GM23338 (cell line): ENCODE results near the gene KPTN. TPM values are rescaled to one million over a fixed set of nuclear protein-coding genes. Genes with fewer than 3 reads are reported as not detected.

Experiments used
- ATAC-seq: fragments of 200-7000 bp; cut with Tn5 transposase; 3 replicates; pipeline ENCODE4 v1.9.1; 2020
- DNase-seq: peaks from one replicate; pipeline ENCODE4 v3.0.0-alpha.2; 2015; ENCODE audit warnings: low spot score
- H2AFZ ChIP-seq: fragments of 200-600 bp; sonication (generic); 2 replicates; pipeline ENCODE4 v1.8.0; 2016; ENCODE audit warnings: antibody characterized with exemption, mild to moderate bottlenecking, moderate library complexity
- H3F3A ChIP-seq: fragments of 200-600 bp; sonication (generic); replicated peaks from 2 replicates; pipeline ENCODE4 v1.8.0; 2017; ENCODE audit warnings: antibody characterized with exemption, mixed run types, low read depth
- H3K27ac ChIP-seq: fragments of 200-600 bp; sonication (generic); 2 replicates; pipeline ENCODE4 v1.6.1; 2016; ENCODE audit warnings: low read depth
- H3K27me3 ChIP-seq: fragments of 200-600 bp; sonication (generic); 2 replicates; pipeline ENCODE4 v1.8.0; 2016; ENCODE audit warnings: mild to moderate bottlenecking, mixed run types, moderate library complexity; ENCODE audit not compliant: insufficient read depth
- H3K36me3 ChIP-seq: fragments of 200-600 bp; sonication (generic); 2 replicates; pipeline ENCODE4 v1.8.0; 2016; ENCODE audit warnings: mild to moderate bottlenecking; ENCODE audit not compliant: insufficient read depth
- H3K4me1 ChIP-seq: fragments of 200-600 bp; sonication (generic); 2 replicates; pipeline ENCODE4 v1.8.0; 2016; ENCODE audit warnings: mild to moderate bottlenecking, moderate library complexity; ENCODE audit not compliant: insufficient read depth
- H3K4me2 ChIP-seq: fragments of 200-600 bp; sonication (generic); 2 replicates; pipeline ENCODE4 v1.7.1; 2017; ENCODE audit warnings: mixed run types
- H3K4me3 ChIP-seq: fragments of 200-600 bp; sonication (generic); 2 replicates; pipeline ENCODE4 v1.6.1; 2016; ENCODE audit warnings: mixed run types
- H3K79me2 ChIP-seq: fragments of 200-600 bp; sonication (generic); replicated peaks from 2 replicates; pipeline ENCODE4 v1.8.0; 2017; ENCODE audit warnings: mild to moderate bottlenecking; ENCODE audit not compliant: insufficient read depth
- H3K9me2 ChIP-seq: fragments of 200-600 bp; sonication (generic); 2 replicates; pipeline ENCODE4 v1.8.0; 2017; ENCODE audit not compliant: insufficient read depth
- H4K20me1 ChIP-seq: fragments of 200-600 bp; sonication (generic); replicated peaks from 2 replicates; pipeline ENCODE4 v1.8.0; 2017; ENCODE audit warnings: mild to moderate bottlenecking; ENCODE audit not compliant: insufficient read depth
- H3K27ac Mint-ChIP-seq: 2 replicates; pipeline ENCODE4 v1.8.0; 2020; ENCODE audit warnings: inconsistent platforms, mild to moderate bottlenecking, moderate library complexity, mixed read lengths
- H3K27me3 Mint-ChIP-seq: 3 replicates; pipeline ENCODE4 v1.8.0; 2022; ENCODE audit warnings: low read depth, mild to moderate bottlenecking, moderate library complexity, mixed read lengths, inconsistent platforms; ENCODE audit not compliant: insufficient read depth, poor library complexity
- H3K36me3 Mint-ChIP-seq: 3 replicates; pipeline ENCODE4 v1.8.0; 2021; ENCODE audit warnings: low read depth, mild to moderate bottlenecking, inconsistent platforms, moderate library complexity, mixed read lengths
- H3K4me1 Mint-ChIP-seq: 3 replicates; pipeline ENCODE4 v1.8.0; 2020; ENCODE audit warnings: mild to moderate bottlenecking, inconsistent platforms, mixed read lengths
- H3K4me3 Mint-ChIP-seq: 3 replicates; pipeline ENCODE4 v1.8.0; 2021; ENCODE audit warnings: moderate library complexity, mild to moderate bottlenecking, inconsistent platforms, mixed read lengths
- H3K9me3 Mint-ChIP-seq: 3 replicates; pipeline ENCODE4 v1.8.0; 2020; ENCODE audit warnings: moderate library complexity, mild to moderate bottlenecking, inconsistent platforms, mixed read lengths
- CREB1 ChIP-seq: fragments of 250-450 bp; sonication (Bioruptor Pico); IDR thresholded peaks from 2 replicates; pipeline ENCODE4 v1.5.0; 2020; ENCODE audit warnings: low read depth, mild to moderate bottlenecking, moderate library complexity
- EZH2 ChIP-seq: fragments of 200-600 bp; sonication (generic); IDR thresholded peaks from one replicate; pipeline ENCODE4 v1.8.0; 2017; ENCODE audit warnings: antibody characterized with exemption, mild to moderate bottlenecking, low read depth; ENCODE audit not compliant: unreplicated experiment
- EZH2phosphoT487 ChIP-seq: fragments of 200-600 bp; sonication (generic); IDR thresholded peaks from one replicate; pipeline ENCODE4 v1.8.1; 2018; ENCODE audit warnings: antibody characterized with exemption; ENCODE audit not compliant: unreplicated experiment
- JUNB ChIP-seq: IDR thresholded peaks from one replicate; pipeline ENCODE4 v1.6.1; 2016; ENCODE audit warnings: antibody characterized with exemption; ENCODE audit not compliant: unreplicated experiment
- NANOG ChIP-seq: IDR thresholded peaks from 2 replicates; pipeline ENCODE4 v1.6.1; 2016; ENCODE audit warnings: antibody characterized with exemption, borderline replicate concordance
- POLR2AphosphoS5 ChIP-seq: IDR thresholded peaks from 2 replicates; pipeline ENCODE4 v1.6.1; 2016; ENCODE audit warnings: antibody characterized with exemption, low read depth
- STAT1 ChIP-seq: IDR thresholded peaks from one replicate; pipeline ENCODE4 v1.6.1; 2016; ENCODE audit warnings: antibody characterized with exemption; ENCODE audit not compliant: unreplicated experiment
- ZNF114 ChIP-seq: fragments of 250-450 bp; sonication (Bioruptor Pico); IDR thresholded peaks from 2 replicates; pipeline ENCODE4 v1.5.0; 2020; ENCODE audit warnings: mild to moderate bottlenecking, moderate library complexity
- ZNF331 ChIP-seq: fragments of 250-450 bp; sonication (Bioruptor Pico); IDR thresholded peaks from 2 replicates; pipeline ENCODE4 v1.5.0; 2020; ENCODE audit warnings: low read depth, mild to moderate bottlenecking, moderate library complexity
- polyA plus RNA-seq: library from polyadenylated mRNA; unstranded; fragments of >200 nt; fragmentation: Nextera tagmentation; extraction: Ambion mirVana; gene quantifications from 2 replicates; pipeline ENCODE4 v1.2.1, GENCODE V29; 2016
- total RNA-seq: library from RNA; depleted of rRNA; stranded (reverse); fragments of >200 nt; shearing (Covaris generic); gene quantifications from 2 replicates; pipeline ENCODE4 v1.2.3, GENCODE V29; 2014
- TF ChIP-seq, protein P1 (sequence below): IDR thresholded peaks from one replicate; pipeline ENCODE4 v1.6.1; 2018; ENCODE audit warnings: antibody characterized with exemption; ENCODE audit not compliant: unreplicated experiment
- TF ChIP-seq, protein P2 (sequence below), 2 experiments: fragments of 200-600 bp in 1 of 2; sonication (generic) in 1 of 2; conservative IDR thresholded peaks; 2 replicates each; pipeline versions ENCODE4 v1.5.1 to v1.6.1; 2016 to 2017; ENCODE audit warnings: antibody characterized with exemption in 2 of 2, low read depth in 2 of 2, mild to moderate bottlenecking in 2 of 2, moderate library complexity in 1 of 2
- TF ChIP-seq, protein P3 (sequence below): fragments of 250-450 bp; sonication (Bioruptor Pico); IDR thresholded peaks from 2 replicates; pipeline ENCODE4 v1.5.0; 2020; ENCODE audit warnings: mild to moderate bottlenecking, moderate library complexity
- TF ChIP-seq, protein P4 (sequence below): IDR thresholded peaks from 2 replicates; pipeline ENCODE4 v1.6.1; 2016; ENCODE audit warnings: antibody characterized with exemption

Gene KPTN
- total and polyA plus RNA-seq, 2 experiments from 2014 or later = 19.8 to 26.2 TPM

DNA sequence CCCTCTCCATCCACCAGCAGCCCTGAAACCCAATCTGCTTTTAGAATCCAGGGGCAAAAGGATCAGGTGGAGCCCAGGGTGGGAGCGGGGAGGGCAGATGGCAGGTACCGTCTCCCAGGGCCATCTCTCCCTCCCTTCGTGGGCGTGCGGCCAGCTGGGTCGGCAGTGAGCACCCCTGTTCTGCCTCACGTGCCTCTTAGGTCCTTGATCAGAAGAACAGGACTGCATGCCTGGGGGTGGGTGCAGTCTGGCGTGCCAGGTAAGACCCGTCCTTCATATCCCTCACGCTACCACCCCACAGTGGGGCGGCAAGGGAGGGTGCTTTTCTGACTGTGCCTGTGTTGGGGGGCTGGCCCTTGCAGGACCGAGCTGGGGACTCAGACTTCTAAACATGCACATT, 14.3 kb downstream of the KPTN start:
- H3K4me1 Mint-ChIP-seq = peaks cover 39% of the 10 kb centered on the region
- H3K36me3 Mint-ChIP-seq = no peaks in the 10 kb centered on the region; the same call in 1 of the 3 replicates
- peaks cover 8% of the 10 kb centered on the region for H3K27me3 ChIP-seq
- H4K20me1 ChIP-seq = no peaks in the 10 kb centered on the region; the same call in 1 of the 2 replicates
- H3K27ac ChIP-seq = no peak overlapping the region
- H3K4me1 ChIP-seq = peaks cover 29% of the 10 kb centered on the region; the same call in 1 of the 2 replicates
- H3K9me2 ChIP-seq = no peaks in the 10 kb centered on the region
- DNase-seq = no peak
- no peaks in the 10 kb centered on the region; the same call in 2 of the 3 replicates for H3K9me3 Mint-ChIP-seq
- no peak for ATAC-seq
- H2AFZ ChIP-seq = no peak overlapping the region
- no peaks in the 10 kb centered on the region for H3K79me2 ChIP-seq
- TF ChIP-seq, protein P1, sequence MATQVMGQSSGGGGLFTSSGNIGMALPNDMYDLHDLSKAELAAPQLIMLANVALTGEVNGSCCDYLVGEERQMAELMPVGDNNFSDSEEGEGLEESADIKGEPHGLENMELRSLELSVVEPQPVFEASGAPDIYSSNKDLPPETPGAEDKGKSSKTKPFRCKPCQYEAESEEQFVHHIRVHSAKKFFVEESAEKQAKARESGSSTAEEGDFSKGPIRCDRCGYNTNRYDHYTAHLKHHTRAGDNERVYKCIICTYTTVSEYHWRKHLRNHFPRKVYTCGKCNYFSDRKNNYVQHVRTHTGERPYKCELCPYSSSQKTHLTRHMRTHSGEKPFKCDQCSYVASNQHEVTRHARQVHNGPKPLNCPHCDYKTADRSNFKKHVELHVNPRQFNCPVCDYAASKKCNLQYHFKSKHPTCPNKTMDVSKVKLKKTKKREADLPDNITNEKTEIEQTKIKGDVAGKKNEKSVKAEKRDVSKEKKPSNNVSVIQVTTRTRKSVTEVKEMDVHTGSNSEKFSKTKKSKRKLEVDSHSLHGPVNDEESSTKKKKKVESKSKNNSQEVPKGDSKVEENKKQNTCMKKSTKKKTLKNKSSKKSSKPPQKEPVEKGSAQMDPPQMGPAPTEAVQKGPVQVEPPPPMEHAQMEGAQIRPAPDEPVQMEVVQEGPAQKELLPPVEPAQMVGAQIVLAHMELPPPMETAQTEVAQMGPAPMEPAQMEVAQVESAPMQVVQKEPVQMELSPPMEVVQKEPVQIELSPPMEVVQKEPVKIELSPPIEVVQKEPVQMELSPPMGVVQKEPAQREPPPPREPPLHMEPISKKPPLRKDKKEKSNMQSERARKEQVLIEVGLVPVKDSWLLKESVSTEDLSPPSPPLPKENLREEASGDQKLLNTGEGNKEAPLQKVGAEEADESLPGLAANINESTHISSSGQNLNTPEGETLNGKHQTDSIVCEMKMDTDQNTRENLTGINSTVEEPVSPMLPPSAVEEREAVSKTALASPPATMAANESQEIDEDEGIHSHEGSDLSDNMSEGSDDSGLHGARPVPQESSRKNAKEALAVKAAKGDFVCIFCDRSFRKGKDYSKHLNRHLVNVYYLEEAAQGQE = no peak
- no peak for TF ChIP-seq EZH2phosphoT487
- no peak for TF ChIP-seq STAT1
- TF ChIP-seq NANOG = no peak
- TF ChIP-seq POLR2AphosphoS5 = no peak
- no peak for TF ChIP-seq CREB1 (CRISPR knock-in tag)
- TF ChIP-seq, protein P2, sequence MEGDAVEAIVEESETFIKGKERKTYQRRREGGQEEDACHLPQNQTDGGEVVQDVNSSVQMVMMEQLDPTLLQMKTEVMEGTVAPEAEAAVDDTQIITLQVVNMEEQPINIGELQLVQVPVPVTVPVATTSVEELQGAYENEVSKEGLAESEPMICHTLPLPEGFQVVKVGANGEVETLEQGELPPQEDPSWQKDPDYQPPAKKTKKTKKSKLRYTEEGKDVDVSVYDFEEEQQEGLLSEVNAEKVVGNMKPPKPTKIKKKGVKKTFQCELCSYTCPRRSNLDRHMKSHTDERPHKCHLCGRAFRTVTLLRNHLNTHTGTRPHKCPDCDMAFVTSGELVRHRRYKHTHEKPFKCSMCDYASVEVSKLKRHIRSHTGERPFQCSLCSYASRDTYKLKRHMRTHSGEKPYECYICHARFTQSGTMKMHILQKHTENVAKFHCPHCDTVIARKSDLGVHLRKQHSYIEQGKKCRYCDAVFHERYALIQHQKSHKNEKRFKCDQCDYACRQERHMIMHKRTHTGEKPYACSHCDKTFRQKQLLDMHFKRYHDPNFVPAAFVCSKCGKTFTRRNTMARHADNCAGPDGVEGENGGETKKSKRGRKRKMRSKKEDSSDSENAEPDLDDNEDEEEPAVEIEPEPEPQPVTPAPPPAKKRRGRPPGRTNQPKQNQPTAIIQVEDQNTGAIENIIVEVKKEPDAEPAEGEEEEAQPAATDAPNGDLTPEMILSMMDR (conservative IDR thresholded peaks at IDR 0.05; ENCODE audit: low read depth in 2 of 2) = no peak
- TF ChIP-seq ZNF114 (CRISPR knock-in tag) = no peak
- TF ChIP-seq JUNB = no peak
- TF ChIP-seq, protein P3, sequence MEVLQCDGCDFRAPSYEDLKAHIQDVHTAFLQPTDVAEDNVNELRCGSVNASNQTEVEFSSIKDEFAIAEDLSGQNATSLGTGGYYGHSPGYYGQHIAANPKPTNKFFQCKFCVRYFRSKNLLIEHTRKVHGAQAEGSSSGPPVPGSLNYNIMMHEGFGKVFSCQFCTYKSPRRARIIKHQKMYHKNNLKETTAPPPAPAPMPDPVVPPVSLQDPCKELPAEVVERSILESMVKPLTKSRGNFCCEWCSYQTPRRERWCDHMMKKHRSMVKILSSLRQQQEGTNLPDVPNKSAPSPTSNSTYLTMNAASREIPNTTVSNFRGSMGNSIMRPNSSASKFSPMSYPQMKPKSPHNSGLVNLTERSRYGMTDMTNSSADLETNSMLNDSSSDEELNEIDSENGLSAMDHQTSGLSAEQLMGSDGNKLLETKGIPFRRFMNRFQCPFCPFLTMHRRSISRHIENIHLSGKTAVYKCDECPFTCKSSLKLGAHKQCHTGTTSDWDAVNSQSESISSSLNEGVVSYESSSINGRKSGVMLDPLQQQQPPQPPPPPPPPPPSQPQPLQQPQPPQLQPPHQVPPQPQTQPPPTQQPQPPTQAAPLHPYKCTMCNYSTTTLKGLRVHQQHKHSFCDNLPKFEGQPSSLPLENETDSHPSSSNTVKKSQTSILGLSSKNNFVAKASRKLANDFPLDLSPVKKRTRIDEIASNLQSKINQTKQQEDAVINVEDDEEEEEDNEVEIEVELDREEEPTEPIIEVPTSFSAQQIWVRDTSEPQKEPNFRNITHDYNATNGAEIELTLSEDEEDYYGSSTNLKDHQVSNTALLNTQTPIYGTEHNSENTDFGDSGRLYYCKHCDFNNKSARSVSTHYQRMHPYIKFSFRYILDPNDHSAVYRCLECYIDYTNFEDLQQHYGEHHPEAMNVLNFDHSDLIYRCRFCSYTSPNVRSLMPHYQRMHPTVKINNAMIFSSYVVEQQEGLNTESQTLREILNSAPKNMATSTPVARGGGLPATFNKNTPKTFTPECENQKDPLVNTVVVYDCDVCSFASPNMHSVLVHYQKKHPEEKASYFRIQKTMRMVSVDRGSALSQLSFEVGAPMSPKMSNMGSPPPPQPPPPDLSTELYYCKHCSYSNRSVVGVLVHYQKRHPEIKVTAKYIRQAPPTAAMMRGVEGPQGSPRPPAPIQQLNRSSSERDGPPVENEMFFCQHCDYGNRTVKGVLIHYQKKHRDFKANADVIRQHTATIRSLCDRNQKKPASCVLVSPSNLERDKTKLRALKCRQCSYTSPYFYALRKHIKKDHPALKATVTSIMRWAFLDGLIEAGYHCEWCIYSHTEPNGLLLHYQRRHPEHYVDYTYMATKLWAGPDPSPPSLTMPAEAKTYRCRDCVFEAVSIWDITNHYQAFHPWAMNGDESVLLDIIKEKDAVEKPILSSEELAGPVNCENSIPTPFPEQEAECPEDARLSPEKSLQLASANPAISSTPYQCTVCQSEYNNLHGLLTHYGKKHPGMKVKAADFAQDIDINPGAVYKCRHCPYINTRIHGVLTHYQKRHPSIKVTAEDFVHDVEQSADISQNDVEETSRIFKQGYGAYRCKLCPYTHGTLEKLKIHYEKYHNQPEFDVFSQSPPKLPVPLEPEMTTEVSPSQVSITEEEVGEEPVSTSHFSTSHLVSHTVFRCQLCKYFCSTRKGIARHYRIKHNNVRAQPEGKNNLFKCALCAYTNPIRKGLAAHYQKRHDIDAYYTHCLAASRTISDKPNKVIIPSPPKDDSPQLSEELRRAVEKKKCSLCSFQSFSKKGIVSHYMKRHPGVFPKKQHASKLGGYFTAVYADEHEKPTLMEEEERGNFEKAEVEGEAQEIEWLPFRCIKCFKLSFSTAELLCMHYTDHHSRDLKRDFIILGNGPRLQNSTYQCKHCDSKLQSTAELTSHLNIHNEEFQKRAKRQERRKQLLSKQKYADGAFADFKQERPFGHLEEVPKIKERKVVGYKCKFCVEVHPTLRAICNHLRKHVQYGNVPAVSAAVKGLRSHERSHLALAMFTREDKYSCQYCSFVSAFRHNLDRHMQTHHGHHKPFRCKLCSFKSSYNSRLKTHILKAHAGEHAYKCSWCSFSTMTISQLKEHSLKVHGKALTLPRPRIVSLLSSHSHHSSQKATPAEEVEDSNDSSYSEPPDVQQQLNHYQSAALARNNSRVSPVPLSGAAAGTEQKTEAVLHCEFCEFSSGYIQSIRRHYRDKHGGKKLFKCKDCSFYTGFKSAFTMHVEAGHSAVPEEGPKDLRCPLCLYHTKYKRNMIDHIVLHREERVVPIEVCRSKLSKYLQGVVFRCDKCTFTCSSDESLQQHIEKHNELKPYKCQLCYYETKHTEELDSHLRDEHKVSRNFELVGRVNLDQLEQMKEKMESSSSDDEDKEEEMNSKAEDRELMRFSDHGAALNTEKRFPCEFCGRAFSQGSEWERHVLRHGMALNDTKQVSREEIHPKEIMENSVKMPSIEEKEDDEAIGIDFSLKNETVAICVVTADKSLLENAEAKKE = no peak
- no peak for TF ChIP-seq ZNF331 (CRISPR knock-in tag)
- TF ChIP-seq EZH2 = no peak
- TF ChIP-seq, protein P4, sequence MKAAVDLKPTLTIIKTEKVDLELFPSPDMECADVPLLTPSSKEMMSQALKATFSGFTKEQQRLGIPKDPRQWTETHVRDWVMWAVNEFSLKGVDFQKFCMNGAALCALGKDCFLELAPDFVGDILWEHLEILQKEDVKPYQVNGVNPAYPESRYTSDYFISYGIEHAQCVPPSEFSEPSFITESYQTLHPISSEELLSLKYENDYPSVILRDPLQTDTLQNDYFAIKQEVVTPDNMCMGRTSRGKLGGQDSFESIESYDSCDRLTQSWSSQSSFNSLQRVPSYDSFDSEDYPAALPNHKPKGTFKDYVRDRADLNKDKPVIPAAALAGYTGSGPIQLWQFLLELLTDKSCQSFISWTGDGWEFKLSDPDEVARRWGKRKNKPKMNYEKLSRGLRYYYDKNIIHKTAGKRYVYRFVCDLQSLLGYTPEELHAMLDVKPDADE = no peak
- peak overlapping the region; percentile 29; the same call in 1 of the 2 replicates for H3K4me2 ChIP-seq
- H3K4me3 ChIP-seq = no peak overlapping the region
- peaks cover 36% of the 10 kb centered on the region for H3K27me3 Mint-ChIP-seq
- H3F3A ChIP-seq = no peaks in the 10 kb centered on the region; the same call in 1 of the 2 replicates
- peak overlapping the region; percentile 86; the same call in 1 of the 3 replicates for H3K4me3 Mint-ChIP-seq
- H3K27ac Mint-ChIP-seq = no peak overlapping the region
- no peaks in the 10 kb centered on the region for H3K36me3 ChIP-seq
